ENCODE measurements around the gene NLRC5. TPM values are rescaled to one million over a fixed set of nuclear protein-coding genes. Genes with fewer than 3 reads are reported as not detected.

NLRC5 gene
- total RNA-seq, 1 donor from 2014 or later: 47.5 TPM

GRCh38 chr16:56974549-56975300 lies 14.6 kb upstream of the NLRC5 start:
- intact Hi-C loops (cut with DNase I): no loop called here
- Histone ChIP-seq H3K27ac (no peak overlapping the region), H3K4me3 (no peak overlapping the region), H3K4me1 (no peaks in the 10 kb centered on the region), H3K9me3 (no peaks in the 10 kb centered on the region), H3K36me3 (no peaks in the 10 kb centered on the region), H3K27me3 (ENCODE audit: low read depth) (no peaks in the 10 kb centered on the region)
- TF ChIP-seq CTCF (IDR thresholded peaks at IDR 0.05): no peak
- DNase-seq (no peak), ATAC-seq (no peak)

DNA sequence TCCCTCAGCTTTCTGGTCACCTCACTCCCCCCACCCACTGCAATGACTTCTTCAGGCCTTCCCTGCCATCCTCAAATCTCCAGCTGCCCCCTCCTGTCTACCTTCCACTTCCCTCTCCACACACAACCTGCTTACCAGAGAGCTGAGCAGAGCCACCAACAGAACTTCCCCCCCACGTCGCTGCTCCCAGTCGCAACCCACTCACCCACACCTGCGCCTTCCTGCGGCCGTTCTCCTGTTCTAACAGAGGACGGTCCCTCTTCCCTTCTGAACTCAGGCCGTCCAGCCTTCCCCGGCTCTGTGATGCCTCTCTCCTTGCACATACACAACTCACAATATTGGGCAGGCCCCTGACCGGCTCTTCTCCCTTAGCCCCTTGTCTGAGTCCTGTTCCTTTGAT lies 13.6 kb upstream of the NLRC5 start:
- H3K36me3 ChIP-seq: no peaks in the 10 kb centered on the region
- TF ChIP-seq CTCF (IDR thresholded peaks at IDR 0.05): no peak

GRCh38 chr16:56977216-56977615 lies 12.1 kb upstream of the NLRC5 start:
- H3K4me1 ChIP-seq: no peaks in the 10 kb centered on the region
- no peaks in the 10 kb centered on the region for H3K9me3 ChIP-seq
- no peaks in the 10 kb centered on the region for H3K27me3 ChIP-seq (ENCODE audit: low read depth)
- H3K36me3 ChIP-seq: no peaks in the 10 kb centered on the region
- intact Hi-C loops (cut with DNase I): no loop called here
- TF ChIP-seq CTCF (IDR thresholded peaks at IDR 0.05): no peak
- DNase-seq (no peak), ATAC-seq (no peak)
- H3K27ac ChIP-seq: no peak overlapping the region
- H3K4me3 ChIP-seq: no peak overlapping the region

More for the DNA sequence above, 13.6 kb upstream of the NLRC5 start:
- no peak overlapping the region for H3K27ac ChIP-seq
- no peak for ATAC-seq
- no peaks in the 10 kb centered on the region for H3K4me1 ChIP-seq
- intact Hi-C loops (cut with DNase I): no loop called here
- no peak for DNase-seq
- H3K4me3 ChIP-seq: no peak overlapping the region
- no peaks in the 10 kb centered on the region for H3K9me3 ChIP-seq
- no peaks in the 10 kb centered on the region for H3K27me3 ChIP-seq (ENCODE audit: low read depth)

DNA sequence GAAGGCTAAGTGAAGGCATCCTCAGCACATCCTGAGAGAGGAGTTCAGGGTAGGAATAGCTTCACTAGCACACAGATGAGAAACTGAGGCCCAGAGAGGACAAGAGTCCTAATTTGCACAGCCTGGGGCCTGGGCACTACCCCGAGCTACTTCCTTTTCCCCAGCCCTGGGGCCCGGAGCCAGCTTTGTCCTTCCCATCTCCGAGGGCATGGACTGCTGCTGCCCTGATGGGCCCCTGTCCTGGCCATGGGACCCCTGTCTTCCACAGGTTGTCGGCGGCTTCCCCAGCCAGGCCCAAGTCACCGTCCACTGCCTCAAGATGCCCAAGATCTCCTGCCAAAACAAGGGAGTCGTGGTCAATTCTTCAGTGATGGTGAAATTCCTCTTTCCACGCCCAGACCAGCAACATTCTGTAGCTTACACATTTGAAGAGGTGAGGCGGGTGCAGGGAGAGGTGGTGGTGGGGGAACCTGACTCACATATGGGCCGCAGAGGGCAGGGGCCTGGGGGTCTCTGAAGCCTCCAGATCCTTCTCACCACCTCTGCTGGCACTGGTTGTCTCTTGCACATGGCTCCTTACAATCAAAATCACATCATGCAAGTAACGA lies 11.4 kb upstream of the NLRC5 start:
- DNase-seq (no peak), ATAC-seq (no peak)
- Histone ChIP-seq H3K4me3 (no peak overlapping the region), H3K36me3 (no peaks in the 10 kb centered on the region), H3K4me1 (no peaks in the 10 kb centered on the region), H3K27ac (no peak overlapping the region), H3K9me3 (no peaks in the 10 kb centered on the region), H3K27me3 (ENCODE audit: low read depth) (no peaks in the 10 kb centered on the region)
- no peak for TF ChIP-seq CTCF (IDR thresholded peaks at IDR 0.05)
- intact Hi-C loops (cut with DNase I): no loop called here

DNA sequence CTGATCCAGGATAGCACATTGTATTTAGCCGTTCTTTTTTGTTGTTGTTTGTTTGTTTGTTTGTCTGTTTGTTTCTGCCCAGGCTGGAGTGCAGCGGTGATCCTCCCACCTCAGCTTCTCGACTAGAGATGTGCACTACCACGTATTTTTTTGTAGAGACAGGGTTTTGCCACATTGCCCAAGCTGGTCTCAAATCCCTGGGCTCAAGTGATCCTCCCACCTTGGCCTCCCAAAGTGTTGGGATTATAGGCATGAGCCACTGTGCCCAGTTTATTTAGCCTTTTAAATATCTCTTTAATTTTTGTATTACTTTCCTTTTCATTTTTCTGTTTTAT lies 9.2 kb upstream of the NLRC5 start:
- ATAC-seq: no peak
- no peak overlapping the region for H3K4me3 ChIP-seq
- no peaks in the 10 kb centered on the region for H3K9me3 ChIP-seq
- H3K27me3 ChIP-seq (ENCODE audit: low read depth): no peaks in the 10 kb centered on the region
- no peaks in the 10 kb centered on the region for H3K36me3 ChIP-seq
- intact Hi-C loops (cut with DNase I): no loop called here
- no peak for TF ChIP-seq CTCF (IDR thresholded peaks at IDR 0.05)
- no peak for DNase-seq
- peaks cover 5% of the 10 kb centered on the region for H3K4me1 ChIP-seq
- no peak overlapping the region for H3K27ac ChIP-seq

Measured in lower lobe of right lung (tissue), 2 donors.